GM18909 (cell line): ENCODE measurements around the gene CELSR1.
"Not testable (repeated sequence)": the region's sequence is repeated elsewhere in the genome, so short reads cannot be mapped to it uniquely, and the experiment has no call there.

Experiments used
- ATAC-seq: cut with Tn5 transposase; IDR thresholded peaks from one replicate; pipeline ENCODE4 v1.9.1; 2021; ENCODE audit warnings: mild to moderate bottlenecking; ENCODE audit not compliant: unreplicated experiment, poor library complexity

Gene CELSR1

GRCh38 chr22:46318576-46318975 lies 218.8 kb downstream of the CELSR1 start:
- no peak for ATAC-seq

- ATAC-seq, result no peak
Measured at GRCh38 chr22:46317646-46318045, 219.8 kb downstream of the CELSR1 start.

DNA sequence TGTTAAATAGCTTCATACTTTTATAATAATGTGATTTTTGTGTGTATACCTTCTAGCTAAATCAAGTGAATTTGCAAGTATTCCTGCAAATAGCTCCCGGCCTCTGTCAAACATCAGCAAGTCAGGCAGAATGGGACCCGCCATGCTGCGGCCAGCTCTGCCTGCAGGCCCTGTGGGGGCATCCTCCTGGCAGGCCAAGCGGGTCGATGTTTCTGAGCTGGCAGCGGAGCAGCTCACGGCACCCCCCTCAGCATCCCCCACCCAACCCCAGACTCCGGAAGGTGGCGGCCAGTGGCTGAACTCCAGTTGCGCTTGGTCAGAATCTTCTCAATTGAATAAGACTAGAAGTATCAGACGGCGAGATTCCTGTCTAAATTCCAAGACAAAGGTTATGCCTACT lies 221.4 kb downstream of the CELSR1 start:
- ATAC-seq, result no peak

GRCh38 chr22:46312848-46313247 lies 224.6 kb downstream of the CELSR1 start:
- not testable (repeated sequence) for ATAC-seq

GRCh38 chr22:46312056-46312455 lies 225.4 kb downstream of the CELSR1 start:
- no peak for ATAC-seq
